Endodermal cell (in vitro differentiated cells): Measurements from ENCODE around the gene NOL8. TPM values are rescaled to one million over a fixed set of nuclear protein-coding genes. Genes with fewer than 3 reads are reported as not detected.
A peak's percentile ranks its signal among the peaks of the same experiment; 100 is the strongest.

Experiments
- DNase-seq: peaks from one replicate; pipeline ENCODE4 v3.0.0-alpha.2; 2017
- H3K27ac ChIP-seq: 2 replicates; pipeline ENCODE4 v1.5.1; 2013; ENCODE audit warnings: mild to moderate bottlenecking, low read depth, low read length, moderate library complexity
- H3K27me3 ChIP-seq: 2 replicates; pipeline ENCODE4 v1.6.1; 2013; ENCODE audit warnings: mild to moderate bottlenecking, low read length, moderate library complexity; ENCODE audit not compliant: insufficient read depth, control insufficient read depth, poor library complexity, severe bottlenecking
- H3K36me3 ChIP-seq: 2 replicates; pipeline ENCODE4 v1.7.0; 2013; ENCODE audit warnings: mild to moderate bottlenecking, low read length, moderate library complexity; ENCODE audit not compliant: control insufficient read depth, insufficient read depth
- H3K4me1 ChIP-seq: one replicate; pipeline ENCODE4 v1.7.0; 2013; ENCODE audit warnings: low read length; ENCODE audit not compliant: control insufficient read depth, insufficient read depth
- H3K4me3 ChIP-seq: 2 replicates; pipeline ENCODE4 v1.5.1; 2013; ENCODE audit warnings: mild to moderate bottlenecking, low read length, moderate library complexity
- H3K9ac ChIP-seq: 2 replicates; pipeline ENCODE4 v1.6.1; 2013; ENCODE audit warnings: mild to moderate bottlenecking, low read length, moderate library complexity; ENCODE audit not compliant: poor library complexity, severe bottlenecking; ENCODE audit errors: extremely low read depth
- H3K9me3 ChIP-seq: 2 replicates; pipeline ENCODE4 v1.6.1; 2013; ENCODE audit warnings: mild to moderate bottlenecking, low read length, moderate library complexity; ENCODE audit not compliant: control insufficient read depth
- H3K27ac Mint-ChIP-seq: 2 replicates; pipeline ENCODE4 v1.8.0; 2020; ENCODE audit warnings: mixed read lengths
- H3K27me3 Mint-ChIP-seq: 2 replicates; pipeline ENCODE4 v1.8.0; 2021; ENCODE audit warnings: mild to moderate bottlenecking, mixed read lengths; ENCODE audit not compliant: insufficient read depth
- H3K36me3 Mint-ChIP-seq: 2 replicates; pipeline ENCODE4 v1.8.0; 2020; ENCODE audit warnings: low read depth, mixed read lengths
- H3K4me1 Mint-ChIP-seq: 2 replicates; pipeline ENCODE4 v1.8.0; 2020; ENCODE audit warnings: mixed read lengths
- H3K4me3 Mint-ChIP-seq: 2 replicates; pipeline ENCODE4 v1.8.0; 2020; ENCODE audit warnings: mild to moderate bottlenecking, moderate library complexity, mixed read lengths
- H3K9me3 Mint-ChIP-seq: 2 replicates; pipeline ENCODE4 v1.8.0; 2020; ENCODE audit warnings: mild to moderate bottlenecking, mixed read lengths
- WGBS, 2 experiments: methylation state at CpG; one replicate each; pipeline versions ENCODE4 v1.1.5 to v1.1.7; 2013; ENCODE audit warnings: missing lambda C conversion rate in 2 of 2, mixed read lengths in 1 of 2; ENCODE audit not compliant: insufficient coverage in 1 of 2, insufficient read length in 1 of 2; 5-methylcytosine and 5-hydroxymethylcytosine counted together
- total RNA-seq, 2 donors: library from RNA; stranded (reverse); fragmentation: NEBNext Ultra II Directional in 1 of 2; extraction: Animal tissue kit (Norgen Biotek cat#: 25700) in 1 of 2; gene quantifications; 2 replicates in 1 of 2; 3 replicates in 1 of 2; pipeline ENCODE4 v1.2.1, GENCODE V29; 2021
- TF ChIP-seq, protein P1 (sequence below): fragments of 200-600 bp; sonication (generic); conservative IDR thresholded peaks from 2 replicates; pipeline ENCODE4 v1.5.0; 2021; ENCODE audit warnings: antibody characterized with exemption, mild to moderate bottlenecking

NOL8 gene
- total RNA-seq, 2 donors from 2014 or later = 30.0 to 31.7 TPM

GRCh38 chr9:92291577-92291976 is 33.6 kb downstream of the NOL8 start:
- no peaks in the 10 kb centered on the region for H3K9me3 ChIP-seq
- H3K27me3 ChIP-seq = no peaks in the 10 kb centered on the region
- H3K36me3 Mint-ChIP-seq = peaks cover 37% of the 10 kb centered on the region
- H3K27ac ChIP-seq = no peak overlapping the region
- H3K4me1 ChIP-seq = peaks cover 14% of the 10 kb centered on the region
- H3K9ac ChIP-seq = no peak overlapping the region
- no peaks in the 10 kb centered on the region for H3K9me3 Mint-ChIP-seq
- H3K4me3 Mint-ChIP-seq = peak overlapping the region; percentile 83
- peak overlapping the region; percentile 59 for H3K27ac Mint-ChIP-seq
- TF ChIP-seq, protein P1, sequence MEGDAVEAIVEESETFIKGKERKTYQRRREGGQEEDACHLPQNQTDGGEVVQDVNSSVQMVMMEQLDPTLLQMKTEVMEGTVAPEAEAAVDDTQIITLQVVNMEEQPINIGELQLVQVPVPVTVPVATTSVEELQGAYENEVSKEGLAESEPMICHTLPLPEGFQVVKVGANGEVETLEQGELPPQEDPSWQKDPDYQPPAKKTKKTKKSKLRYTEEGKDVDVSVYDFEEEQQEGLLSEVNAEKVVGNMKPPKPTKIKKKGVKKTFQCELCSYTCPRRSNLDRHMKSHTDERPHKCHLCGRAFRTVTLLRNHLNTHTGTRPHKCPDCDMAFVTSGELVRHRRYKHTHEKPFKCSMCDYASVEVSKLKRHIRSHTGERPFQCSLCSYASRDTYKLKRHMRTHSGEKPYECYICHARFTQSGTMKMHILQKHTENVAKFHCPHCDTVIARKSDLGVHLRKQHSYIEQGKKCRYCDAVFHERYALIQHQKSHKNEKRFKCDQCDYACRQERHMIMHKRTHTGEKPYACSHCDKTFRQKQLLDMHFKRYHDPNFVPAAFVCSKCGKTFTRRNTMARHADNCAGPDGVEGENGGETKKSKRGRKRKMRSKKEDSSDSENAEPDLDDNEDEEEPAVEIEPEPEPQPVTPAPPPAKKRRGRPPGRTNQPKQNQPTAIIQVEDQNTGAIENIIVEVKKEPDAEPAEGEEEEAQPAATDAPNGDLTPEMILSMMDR = no peak
- peaks cover 41% of the 10 kb centered on the region for H3K36me3 ChIP-seq
- peaks cover 38% of the 10 kb centered on the region for H3K4me1 Mint-ChIP-seq
- DNase-seq = no peak
- H3K4me3 ChIP-seq = peak overlapping the region; percentile 91
- 42% methylated on average over 2 of the region's 2 CpGs; no CpG with 5 or more reads in 1 of the 2 experiments for WGBS, 2 experiments
- no peaks in the 10 kb centered on the region for H3K27me3 Mint-ChIP-seq

DNA sequence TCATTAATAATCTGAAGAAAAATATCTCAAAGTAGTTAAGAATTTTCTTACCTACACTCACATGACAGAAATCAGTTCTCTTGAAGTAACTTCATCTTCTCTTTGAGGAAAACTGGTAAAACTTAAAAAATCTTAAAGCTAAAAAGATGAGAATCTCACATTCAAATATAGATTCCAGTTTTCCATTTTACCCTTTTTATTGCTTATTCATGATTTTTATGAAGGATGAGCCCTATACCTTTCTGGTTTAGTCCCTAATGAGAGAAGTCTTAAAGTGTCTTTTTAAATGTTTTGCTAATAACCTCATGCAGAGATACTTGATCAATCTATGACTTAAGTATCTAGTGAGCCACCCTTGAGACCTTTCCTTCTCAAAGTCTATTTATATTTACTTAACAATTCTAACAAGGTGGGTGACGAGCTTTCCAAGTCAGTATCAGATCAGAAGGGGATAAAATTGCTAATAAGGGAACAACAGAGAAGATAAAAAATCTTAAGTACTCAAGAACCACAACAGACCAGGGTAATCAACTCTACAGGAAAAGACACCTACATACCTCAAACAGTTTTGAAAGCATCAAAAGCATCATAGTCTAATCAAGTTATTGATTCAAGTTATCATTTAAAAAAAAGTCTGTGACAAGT is 34.2 kb downstream of the NOL8 start:
- TF ChIP-seq, protein P1 = no peak
- no peaks in the 10 kb centered on the region for H3K27me3 ChIP-seq
- peaks cover 12% of the 10 kb centered on the region for H3K4me1 ChIP-seq
- Mint-ChIP-seq H3K27ac (no peak overlapping the region), H3K36me3 (peaks cover 40% of the 10 kb centered on the region), H3K4me3 (peak overlapping the region; percentile 83), H3K27me3 (no peaks in the 10 kb centered on the region), H3K4me1 (peaks cover 36% of the 10 kb centered on the region), H3K9me3 (no peaks in the 10 kb centered on the region)
- no peak overlapping the region for H3K9ac ChIP-seq
- DNase-seq = no peak
- peaks cover 48% of the 10 kb centered on the region for H3K36me3 ChIP-seq
- no peak overlapping the region for H3K27ac ChIP-seq
- WGBS, 2 experiments = 36% methylated on average over 1 of the region's 1 CpG; no CpG with 5 or more reads in 1 of the 2 experiments
- peak overlapping the region; percentile 91 for H3K4me3 ChIP-seq
- no peaks in the 10 kb centered on the region for H3K9me3 ChIP-seq

GRCh38 chr9:92289708-92290390 is 35.3 kb downstream of the NOL8 start:
- TF ChIP-seq, protein P1 = no peak
- H3K27me3 ChIP-seq = no peaks in the 10 kb centered on the region
- H3K4me3 ChIP-seq = no peak overlapping the region
- peaks cover 51% of the 10 kb centered on the region for H3K36me3 Mint-ChIP-seq
- H3K4me3 Mint-ChIP-seq = no peak overlapping the region
- no peaks in the 10 kb centered on the region for H3K9me3 Mint-ChIP-seq
- H3K27ac ChIP-seq = no peak overlapping the region
- peaks cover 58% of the 10 kb centered on the region for H3K36me3 ChIP-seq
- H3K9ac ChIP-seq = no peak overlapping the region
- H3K27me3 Mint-ChIP-seq = no peaks in the 10 kb centered on the region
- peaks cover 26% of the 10 kb centered on the region for H3K4me1 Mint-ChIP-seq
- H3K27ac Mint-ChIP-seq = no peak overlapping the region
- WGBS, 2 experiments = 95 to 100% methylated on average over 2 to 5 of the region's 5 CpGs
- no peak for DNase-seq
- no peaks in the 10 kb centered on the region for H3K9me3 ChIP-seq
- peaks cover 7% of the 10 kb centered on the region for H3K4me1 ChIP-seq
